ENCODE measurements around the gene RSBN1. TPM values are rescaled to one million over a fixed set of nuclear protein-coding genes. Genes with fewer than 3 reads are reported as not detected.

Gene RSBN1
- total and polyA plus RNA-seq, 2 experiments from 2014 or later = 15.4 to 17.4 TPM

GRCh38 chr1:113782406-113782805 is 29.9 kb downstream of the RSBN1 start:
- Mint-ChIP-seq H3K9me3 (no peaks in the 10 kb centered on the region), H3K27ac (no peak overlapping the region), H3K27me3 (ENCODE audit: insufficient read depth, low read depth, poor library complexity) (no peaks in the 10 kb centered on the region), H3K4me3 (no peak overlapping the region), H3K36me3 (ENCODE audit: low read depth) (peaks cover 4% of the 10 kb centered on the region; the same call in 2 of the 3 replicates), H3K4me1 (peaks cover 19% of the 10 kb centered on the region)
- Histone ChIP-seq H3K4me1 (ENCODE audit: insufficient read depth) (peaks cover 18% of the 10 kb centered on the region), H3K4me3 (no peak overlapping the region), H3K27ac (ENCODE audit: low read depth) (no peak overlapping the region), H3K79me2 (replicated peaks; ENCODE audit: insufficient read depth) (peaks cover 76% of the 10 kb centered on the region), H3F3A (replicated peaks; ENCODE audit: low read depth) (no peaks in the 10 kb centered on the region), H4K20me1 (replicated peaks; ENCODE audit: insufficient read depth) (no peaks in the 10 kb centered on the region), H3K4me2 (no peak overlapping the region), H2AFZ (no peak overlapping the region), H3K9me2 (ENCODE audit: insufficient read depth) (no peaks in the 10 kb centered on the region), H3K36me3 (ENCODE audit: insufficient read depth) (no peaks in the 10 kb centered on the region), H3K27me3 (ENCODE audit: insufficient read depth) (no peaks in the 10 kb centered on the region)
- no peak for ATAC-seq
- TF ChIP-seq EZH2phosphoT487 (IDR thresholded peaks at IDR 0.05; ENCODE audit: unreplicated experiment) (no peak), REST (IDR thresholded peaks at IDR 0.05; ENCODE audit: unreplicated experiment) (no peak), STAT1 (IDR thresholded peaks at IDR 0.05; ENCODE audit: unreplicated experiment) (no peak), EZH2 (IDR thresholded peaks at IDR 0.05; ENCODE audit: low read depth, unreplicated experiment) (no peak), CREB1 (CRISPR knock-in tag; IDR thresholded peaks at IDR 0.05; ENCODE audit: low read depth) (no peak), JUNB (IDR thresholded peaks at IDR 0.05; ENCODE audit: unreplicated experiment) (no peak), POLR2AphosphoS5 (IDR thresholded peaks at IDR 0.05; ENCODE audit: low read depth) (no peak), ZNF462 (CRISPR knock-in tag; IDR thresholded peaks at IDR 0.05) (no peak)
- DNase-seq (ENCODE audit: low spot score) = no peak
